GM19099 (cell line): ENCODE measurements around the gene TTLL10.

Experiments
- POLR2A ChIP-seq: IDR thresholded peaks from 3 replicates; pipeline ENCODE4 v1.6.1; 2011; ENCODE audit warnings: low read depth; ENCODE audit not compliant: insufficient read length; ENCODE audit errors: extremely low read depth

TTLL10 gene

DNA sequence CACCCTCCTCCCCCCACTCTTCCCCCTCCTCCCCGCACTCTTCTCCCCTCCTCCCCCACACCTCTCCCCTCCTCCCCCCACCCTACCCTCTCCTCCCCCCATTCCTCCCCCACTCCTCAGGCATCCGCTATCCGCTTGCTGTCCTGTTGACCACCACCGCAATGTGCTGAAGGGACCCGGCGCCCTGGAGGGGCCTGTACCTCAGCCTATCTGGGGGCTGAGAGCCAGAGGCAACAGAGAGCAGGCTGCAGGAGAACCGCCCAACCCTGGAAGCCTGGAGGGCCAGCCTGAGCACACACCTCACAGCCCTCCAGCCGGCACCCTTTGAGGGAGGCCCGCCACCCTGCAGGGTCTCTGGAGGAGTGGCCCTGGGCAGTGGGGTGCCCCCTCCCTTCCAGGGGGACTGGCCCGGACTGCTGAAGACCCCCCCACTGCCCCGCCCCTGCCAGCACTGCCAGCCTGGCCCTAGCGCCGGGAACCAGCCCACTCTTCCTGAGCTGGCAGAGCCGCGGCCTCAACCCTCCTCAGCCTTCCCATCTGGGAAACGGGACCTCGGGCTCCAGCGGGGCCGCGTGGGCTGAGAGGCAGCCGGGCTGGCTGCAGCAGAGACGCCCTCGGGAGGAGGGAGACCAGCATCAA lies 71.6 kb downstream of the TTLL10 start:
- TF ChIP-seq POLR2A = no peak

DNA sequence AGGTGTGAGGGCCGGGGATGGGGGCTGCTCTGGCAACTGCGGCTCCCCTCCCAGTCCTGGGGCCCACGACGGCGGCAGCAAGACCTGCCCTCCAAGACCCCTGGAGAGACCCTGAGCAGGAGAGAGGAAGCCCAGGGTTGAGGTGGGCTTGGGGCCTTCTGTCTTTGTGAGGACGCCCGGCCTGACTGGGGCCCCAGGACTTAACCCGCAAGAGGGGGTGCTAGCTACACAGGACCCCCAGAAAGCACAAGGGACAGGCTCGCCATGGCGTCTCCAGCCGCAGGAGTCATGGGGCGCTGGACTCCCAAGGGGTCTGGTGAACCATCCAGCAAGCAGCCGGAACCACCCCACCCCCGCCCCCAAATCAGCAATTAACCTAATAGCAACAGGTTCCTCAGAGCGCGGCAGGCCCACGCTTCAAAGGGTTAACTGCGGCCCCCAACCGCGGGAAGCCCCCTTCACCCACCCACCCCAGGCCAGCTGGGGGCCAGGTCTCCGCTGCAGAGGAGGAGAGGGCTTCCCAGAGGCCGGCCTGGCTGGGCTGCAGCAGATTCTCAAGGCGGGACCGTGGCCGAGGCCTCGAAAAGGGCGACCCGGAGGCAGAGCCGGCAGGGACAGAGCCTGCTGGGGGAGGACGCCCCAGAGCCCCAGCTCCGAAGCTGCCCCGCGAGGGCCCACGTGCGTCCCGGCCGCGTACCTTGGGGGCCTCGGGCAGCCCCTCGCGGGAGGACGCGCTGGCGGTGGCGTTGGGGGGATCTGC lies 72.3 kb downstream of the TTLL10 start:
- TF ChIP-seq POLR2A = no peak

DNA sequence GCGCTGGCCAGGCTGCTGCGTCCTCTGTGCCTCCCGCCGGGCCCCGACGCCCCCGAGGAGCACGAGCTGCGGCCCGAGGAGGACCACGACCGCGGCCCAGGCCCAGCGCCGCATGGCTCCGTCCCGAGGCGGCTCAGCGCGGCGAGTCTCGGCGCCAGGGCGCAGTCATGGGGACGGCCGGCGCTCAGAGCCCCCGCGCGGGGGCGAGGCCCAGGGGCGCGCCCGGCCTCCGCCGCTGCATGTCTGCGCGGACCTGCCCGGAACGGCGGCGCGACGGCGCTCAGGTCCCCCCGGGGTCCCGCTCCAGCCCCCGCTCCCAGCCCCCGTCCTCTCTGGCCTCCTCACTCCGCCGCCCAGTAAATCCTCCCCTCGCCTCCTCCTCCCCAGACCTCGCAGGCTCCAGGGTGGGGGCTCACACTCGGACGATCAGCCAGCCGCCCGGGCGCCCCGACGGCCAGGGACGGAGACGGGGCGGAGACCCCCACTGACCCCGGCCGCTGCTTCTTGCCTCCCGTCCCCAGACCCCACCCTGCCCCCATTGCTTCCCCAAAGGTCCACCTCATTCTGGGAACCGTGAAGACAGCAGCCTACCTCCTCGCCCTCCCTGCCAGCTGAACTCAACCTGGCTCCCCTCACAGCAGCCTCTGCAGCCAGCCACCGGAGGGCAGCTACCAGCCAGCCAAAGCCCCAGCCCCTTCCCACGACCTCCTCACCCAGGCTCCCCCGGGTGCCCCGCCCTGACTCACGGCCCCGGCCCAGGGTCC lies 73.1 kb downstream of the TTLL10 start, which contains the start of gene C1QTNF12:
Gene C1QTNF12, minus strand, starts transcription at position 146 of the 764 bp plus-strand sequence. Its CDS starts 32 bp downstream, at position 114.
- TF ChIP-seq POLR2A = no peak

DNA sequence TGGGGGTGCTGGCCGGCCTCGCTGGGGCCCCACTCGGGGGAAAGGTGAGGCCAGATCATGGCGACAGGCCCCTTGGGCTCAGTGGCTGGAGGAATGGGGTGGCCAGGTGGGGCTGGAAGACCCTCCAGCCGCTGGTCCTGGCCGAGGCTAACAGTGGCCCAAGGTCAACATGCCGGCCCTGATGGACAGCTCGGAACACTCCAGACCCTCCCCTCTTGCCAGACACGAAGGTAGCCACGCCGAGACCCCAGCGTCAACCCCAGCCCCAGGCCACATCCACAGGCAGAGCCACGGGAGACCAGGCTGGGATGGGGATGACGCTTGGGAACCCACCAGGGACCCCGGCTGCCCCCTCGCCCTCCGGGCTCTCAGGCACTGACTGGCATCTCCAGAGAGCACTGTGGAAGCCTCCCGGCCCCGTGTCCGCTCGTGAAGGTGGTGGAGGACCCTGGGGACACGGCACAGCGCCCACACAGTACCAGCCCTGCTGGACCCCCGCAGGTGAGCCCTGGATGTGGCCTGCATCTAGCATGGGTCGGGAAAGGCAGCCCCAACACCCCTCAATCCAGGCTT lies 73.7 kb downstream of the TTLL10 start:
- TF ChIP-seq POLR2A = no peak
